Left renal pelvis (tissue), 4 donors: ENCODE results near the gene CELA2A. TPM values are rescaled to one million over a fixed set of nuclear protein-coding genes. Genes with fewer than 3 reads are reported as not detected.

Experiments used
- polyA plus RNA-seq, 4 donors: library from polyadenylated mRNA; unstranded; fragments of 120-200 nt; gene quantifications; one replicate each; pipeline ENCODE4 v1.2.1, GENCODE V29; 2013; ENCODE audit not compliant: insufficient read length in 4 of 4

Gene CELA2A
- polyA plus RNA-seq, 4 donors: not detected

Other genes starting within 250 kb of the CELA2A start
- 1 to 10 TPM; 2.9 to 9.8 (median 3.3) TPM for gene FHAD1, start 209.5 kb upstream of the CELA2A start, polyA plus RNA-seq
- 10 to 100 TPM; 11.5 to 17.1 (median 14.7) TPM for gene EFHD2, start 46.8 kb upstream of the CELA2A start, polyA plus RNA-seq
- gene CTRC, start 18.3 kb upstream of the CELA2A start, polyA plus RNA-seq: under 1 TPM in 2 of 4 donors, not detected in 2; 0.06 to 0.21 TPM
- 1 to 10 TPM in 1 of 4 donors, under 1 TPM in 2, not detected in 1; 0.41 to 1.0 (median 0.79) TPM for gene CELA2B, start 19.4 kb downstream of the CELA2A start, polyA plus RNA-seq
- 10 to 100 TPM; 18.5 to 34.4 (median 28.2) TPM for gene CASP9, start 67.5 kb downstream of the CELA2A start, polyA plus RNA-seq
- gene DNAJC16, start 70.1 kb downstream of the CELA2A start, polyA plus RNA-seq: 10 to 100 TPM; 18.6 to 37.1 (median 29.9) TPM
- 10 to 100 TPM in 3 of 4 donors, 1 to 10 TPM in 1; 1.2 to 33.6 (median 23.4) TPM for gene AGMAT, start 128.3 kb downstream of the CELA2A start, polyA plus RNA-seq
- 10 to 100 TPM; 14.4 to 22.6 (median 20.1) TPM for gene DDI2, start 160.7 kb downstream of the CELA2A start, polyA plus RNA-seq
- gene PLEKHM2, start 227.6 kb downstream of the CELA2A start, polyA plus RNA-seq: 10 to 100 TPM; 43.0 to 45.6 (median 44.4) TPM